ENCODE data around the gene KIF23. TPM values are rescaled to one million over a fixed set of nuclear protein-coding genes. Genes with fewer than 3 reads are reported as not detected.

Gene KIF23
- polyA plus RNA-seq, 3 donors: 1.5 to 8.1 (median 1.8) TPM

DNA sequence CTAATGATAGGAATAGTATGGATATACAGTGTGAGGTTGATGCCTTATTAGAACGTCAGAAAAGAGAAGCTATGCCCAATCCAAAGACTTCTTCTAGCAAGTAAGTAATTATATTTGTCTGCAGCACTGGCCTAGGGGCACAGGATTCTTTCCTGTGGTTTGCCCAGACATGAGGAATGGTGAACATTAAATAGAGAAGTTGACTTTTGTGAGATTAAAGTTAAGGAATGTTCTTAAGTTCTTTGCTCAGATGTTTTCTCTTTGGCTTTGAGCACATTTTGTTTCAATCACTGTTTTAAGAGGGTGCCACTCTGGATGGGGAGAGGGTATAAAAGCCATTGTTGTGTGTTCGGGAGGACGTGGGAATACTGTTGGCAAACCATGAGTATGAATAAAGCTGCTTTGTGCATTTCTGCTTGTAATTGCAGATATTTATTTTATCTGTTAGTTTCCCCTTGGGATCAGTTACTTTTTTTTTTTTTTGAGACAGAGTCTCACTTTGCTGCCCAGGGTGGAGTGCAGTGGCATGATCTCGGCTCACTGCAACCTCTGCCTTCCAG is 8.3 kb downstream of the KIF23 start:
- Mint-ChIP-seq H3K27ac (no peak overlapping the region), H3K36me3 (peaks cover 50 to 84% of the 10 kb centered on the region in 2 donors), H3K9me3 (no peaks in the 10 kb centered on the region), H3K4me1 (no peaks in the 10 kb centered on the region), H3K4me3 (no peak overlapping the region), H3K27me3 (ENCODE audit: low read depth in 3 of 3) (peaks cover 0 to 2% (median 0%) of the 10 kb centered on the region in 3 donors)
- TF ChIP-seq, protein P1, sequence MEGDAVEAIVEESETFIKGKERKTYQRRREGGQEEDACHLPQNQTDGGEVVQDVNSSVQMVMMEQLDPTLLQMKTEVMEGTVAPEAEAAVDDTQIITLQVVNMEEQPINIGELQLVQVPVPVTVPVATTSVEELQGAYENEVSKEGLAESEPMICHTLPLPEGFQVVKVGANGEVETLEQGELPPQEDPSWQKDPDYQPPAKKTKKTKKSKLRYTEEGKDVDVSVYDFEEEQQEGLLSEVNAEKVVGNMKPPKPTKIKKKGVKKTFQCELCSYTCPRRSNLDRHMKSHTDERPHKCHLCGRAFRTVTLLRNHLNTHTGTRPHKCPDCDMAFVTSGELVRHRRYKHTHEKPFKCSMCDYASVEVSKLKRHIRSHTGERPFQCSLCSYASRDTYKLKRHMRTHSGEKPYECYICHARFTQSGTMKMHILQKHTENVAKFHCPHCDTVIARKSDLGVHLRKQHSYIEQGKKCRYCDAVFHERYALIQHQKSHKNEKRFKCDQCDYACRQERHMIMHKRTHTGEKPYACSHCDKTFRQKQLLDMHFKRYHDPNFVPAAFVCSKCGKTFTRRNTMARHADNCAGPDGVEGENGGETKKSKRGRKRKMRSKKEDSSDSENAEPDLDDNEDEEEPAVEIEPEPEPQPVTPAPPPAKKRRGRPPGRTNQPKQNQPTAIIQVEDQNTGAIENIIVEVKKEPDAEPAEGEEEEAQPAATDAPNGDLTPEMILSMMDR (IDR thresholded peaks at IDR 0.05): no peak
- H3K9me3 ChIP-seq (replicated peaks in 1 of 2; ENCODE audit: control insufficient read depth in 1 of 2, insufficient read depth in 1 of 2, low read length in 2 of 2): no peaks in the 10 kb centered on the region
- H3K79me2 ChIP-seq (ENCODE audit: insufficient read depth, low read length): peaks cover 37% of the 10 kb centered on the region
- H3K9ac ChIP-seq (ENCODE audit: insufficient read depth, low read length, poor library complexity, severe bottlenecking): no peak overlapping the region
- no peaks in the 10 kb centered on the region for H3K4me1 ChIP-seq (ENCODE audit: control insufficient read depth in 1 of 2, insufficient read depth in 2 of 2, low read length in 2 of 2)
- H3K4me3 ChIP-seq (replicated peaks in 1 of 3; ENCODE audit: low read depth in 2 of 3, low read length in 3 of 3): no peak overlapping the region
- H4K20me1 ChIP-seq (ENCODE audit: insufficient read depth, low read length): no peaks in the 10 kb centered on the region
- DNase-seq: no peak
- peaks cover 36 to 88% of the 10 kb centered on the region in 2 donors for H3K36me3 ChIP-seq (replicated peaks in 1 of 2; ENCODE audit: control insufficient read depth in 1 of 2, insufficient read depth in 2 of 2, low read length in 2 of 2)
- intact Hi-C loops (cut with micrococcal nuclease): no loop called here
- no peak overlapping the region for H3K27ac ChIP-seq (ENCODE audit: low read depth in 1 of 2, low read length in 2 of 2)
- 100% methylated on average over 2 of the region's 4 CpGs for WGBS (ENCODE audit: insufficient coverage)
- no peaks in the 10 kb centered on the region for H3K27me3 ChIP-seq (ENCODE audit: control insufficient read depth in 2 of 2, insufficient read depth in 2 of 2, low read length in 2 of 2)
- H3K4me2 ChIP-seq (replicated peaks; ENCODE audit: extremely low read depth, low read length, poor library complexity, severe bottlenecking): no peak overlapping the region
- H2AFZ ChIP-seq (ENCODE audit: insufficient read depth, low read depth, low read length, poor library complexity, severe bottlenecking): no peak overlapping the region

GRCh38 chr15:69424001-69424400 is 9.9 kb downstream of the KIF23 start:
- Histone ChIP-seq H3K36me3 (replicated peaks in 1 of 2; ENCODE audit: control insufficient read depth in 1 of 2, insufficient read depth in 2 of 2, low read length in 2 of 2) (peaks cover 42 to 93% of the 10 kb centered on the region in 2 donors), H3K27me3 (ENCODE audit: control insufficient read depth in 2 of 2, insufficient read depth in 2 of 2, low read length in 2 of 2) (no peaks in the 10 kb centered on the region), H3K9me3 (replicated peaks in 1 of 2; ENCODE audit: control insufficient read depth in 1 of 2, insufficient read depth in 1 of 2, low read length in 2 of 2) (no peaks in the 10 kb centered on the region), H3K4me2 (replicated peaks; ENCODE audit: extremely low read depth, low read length, poor library complexity, severe bottlenecking) (no peak overlapping the region), H3K4me3 (replicated peaks in 1 of 3; ENCODE audit: low read depth in 2 of 3, low read length in 3 of 3) (no peak overlapping the region), H4K20me1 (ENCODE audit: insufficient read depth, low read length) (no peaks in the 10 kb centered on the region), H3K9ac (ENCODE audit: insufficient read depth, low read length, poor library complexity, severe bottlenecking) (no peak overlapping the region), H3K79me2 (ENCODE audit: insufficient read depth, low read length) (peaks cover 23% of the 10 kb centered on the region), H3K4me1 (ENCODE audit: control insufficient read depth in 1 of 2, insufficient read depth in 2 of 2, low read length in 2 of 2) (no peaks in the 10 kb centered on the region), H2AFZ (ENCODE audit: insufficient read depth, low read depth, low read length, poor library complexity, severe bottlenecking) (no peak overlapping the region), H3K27ac (ENCODE audit: low read depth in 1 of 2, low read length in 2 of 2) (no peak overlapping the region)
- DNase-seq: no peak
- Mint-ChIP-seq H3K27me3 (ENCODE audit: low read depth in 3 of 3) (peaks cover 0 to 2% (median 0%) of the 10 kb centered on the region in 3 donors), H3K36me3 (peaks cover 51 to 80% of the 10 kb centered on the region in 2 donors), H3K4me1 (no peaks in the 10 kb centered on the region), H3K27ac (peak overlapping the region in 1 of 7 donors; percentile 50), H3K4me3 (no peak overlapping the region), H3K9me3 (no peaks in the 10 kb centered on the region)
- intact Hi-C loops (cut with micrococcal nuclease): no loop called here
- no CpG with 5 or more reads among the region's 2 CpGs for WGBS (ENCODE audit: insufficient coverage)
- TF ChIP-seq, protein P1 (IDR thresholded peaks at IDR 0.05): no peak
